IPS-18a (cell line): ENCODE data around the gene ZNF425.
"Not testable (repeated sequence)": the region's sequence is repeated elsewhere in the genome, so short reads cannot be mapped to it uniquely, and the experiment has no call there.

Source experiments
- H3K27ac ChIP-seq: one replicate; pipeline ENCODE4 v1.5.1; 2013; ENCODE audit warnings: low read length
- H3K27me3 ChIP-seq: one replicate; pipeline ENCODE4 v1.6.1; 2013; ENCODE audit warnings: mild to moderate bottlenecking, low read length; ENCODE audit not compliant: control insufficient read depth, insufficient read depth
- H3K36me3 ChIP-seq: one replicate; pipeline ENCODE4 v1.6.1; 2013; ENCODE audit warnings: low read depth, low read length; ENCODE audit not compliant: control insufficient read depth
- H3K4me1 ChIP-seq: one replicate; pipeline ENCODE4 v1.6.1; 2013; ENCODE audit warnings: low read depth, low read length; ENCODE audit not compliant: control insufficient read depth
- H3K4me3 ChIP-seq: one replicate; pipeline ENCODE4 v1.5.1; 2013; ENCODE audit warnings: low read length
- H3K9ac ChIP-seq: one replicate; pipeline ENCODE4 v1.6.1; 2013; ENCODE audit warnings: mild to moderate bottlenecking, low read length, moderate library complexity
- H3K9me3 ChIP-seq: one replicate; pipeline ENCODE4 v1.6.1; 2013; ENCODE audit warnings: low read depth, low read length; ENCODE audit not compliant: control insufficient read depth

Gene ZNF425

GRCh38 chr7:149147752-149148653, 21.9 kb upstream of the ZNF425 start:
- Histone ChIP-seq H3K27ac (peak overlapping the region; percentile 71), H3K4me1 (peaks cover 45% of the 10 kb centered on the region), H3K27me3 (no peaks in the 10 kb centered on the region), H3K4me3 (peak overlapping the region; percentile 76), H3K9me3 (no peaks in the 10 kb centered on the region), H3K36me3 (peaks cover 3% of the 10 kb centered on the region), H3K9ac (peak overlapping the region; percentile 84)

GRCh38 chr7:149147072-149147751, 21.1 kb upstream of the ZNF425 start, which contains the start of gene ZNF398:
TSS of gene ZNF398 (plus strand) at chr7:149147453. CDS start at chr7:149147743, 290 bp downstream.
- Histone ChIP-seq H3K4me3 (peak within 1 kb of the TSS; percentile 76), H3K27ac (peak within 1 kb of the TSS; percentile 77), H3K27me3 (no peaks in the 10 kb centered on the region), H3K9ac (peak within 1 kb of the TSS; percentile 84), H3K9me3 (no peaks in the 10 kb centered on the region), H3K36me3 (no peaks in the 10 kb centered on the region), H3K4me1 (peaks cover 47% of the 10 kb centered on the region)

GRCh38 chr7:149145031-149145845, 19.1 kb upstream of the ZNF425 start:
- Histone ChIP-seq H3K36me3 (no peaks in the 10 kb centered on the region), H3K4me1 (peaks cover 43% of the 10 kb centered on the region), H3K4me3 (peak overlapping the region; percentile 39), H3K9me3 (no peaks in the 10 kb centered on the region), H3K27me3 (no peaks in the 10 kb centered on the region), H3K27ac (peak overlapping the region; percentile 73), H3K9ac (peak overlapping the region; percentile 29)

- H3K9me3 ChIP-seq, H3K27me3 ChIP-seq, H3K36me3 ChIP-seq: not testable (repeated sequence)
- Histone ChIP-seq H3K4me3 (peak overlapping the region; percentile 34), H3K4me1 (peaks cover 39% of the 10 kb centered on the region), H3K27ac (peak overlapping the region; percentile 74), H3K9ac (peak overlapping the region; percentile 51)
Measured at GRCh38 chr7:149144436-149144922, 18.4 kb upstream of the ZNF425 start.

- no peak overlapping the region for H3K4me3 ChIP-seq
- H3K4me1 ChIP-seq: peaks cover 38% of the 10 kb centered on the region
- H3K27ac ChIP-seq: no peak overlapping the region
- no peaks in the 10 kb centered on the region for H3K36me3 ChIP-seq
- no peaks in the 10 kb centered on the region for H3K9me3 ChIP-seq
- no peak overlapping the region for H3K9ac ChIP-seq
- H3K27me3 ChIP-seq: no peaks in the 10 kb centered on the region
Measured at GRCh38 chr7:149141893-149142292, 15.8 kb upstream of the ZNF425 start.

- H3K4me3 ChIP-seq: no peak overlapping the region
- H3K36me3 ChIP-seq: no peaks in the 10 kb centered on the region
- no peak overlapping the region for H3K27ac ChIP-seq
- no peaks in the 10 kb centered on the region for H3K9me3 ChIP-seq
- H3K27me3 ChIP-seq: no peaks in the 10 kb centered on the region
- peaks cover 28% of the 10 kb centered on the region for H3K4me1 ChIP-seq
- H3K9ac ChIP-seq: no peak overlapping the region
Measured at GRCh38 chr7:149140831-149141230, 14.7 kb upstream of the ZNF425 start.

GRCh38 chr7:149136118-149136517, 10.0 kb upstream of the ZNF425 start:
- H3K9me3 ChIP-seq: no peaks in the 10 kb centered on the region
- H3K9ac ChIP-seq: no peak overlapping the region
- H3K4me3 ChIP-seq: no peak overlapping the region
- H3K27ac ChIP-seq: no peak overlapping the region
- no peaks in the 10 kb centered on the region for H3K27me3 ChIP-seq
- peaks cover 5% of the 10 kb centered on the region for H3K36me3 ChIP-seq
- no peaks in the 10 kb centered on the region for H3K4me1 ChIP-seq

GRCh38 chr7:149133028-149133710, 7.0 kb upstream of the ZNF425 start:
- Histone ChIP-seq H3K4me1 (peaks cover 2% of the 10 kb centered on the region), H3K27me3 (no peaks in the 10 kb centered on the region), H3K9ac (no peak overlapping the region), H3K27ac (no peak overlapping the region), H3K36me3 (peaks cover 15% of the 10 kb centered on the region), H3K4me3 (no peak overlapping the region), H3K9me3 (peaks cover 6% of the 10 kb centered on the region)

- no peak overlapping the region for H3K27ac ChIP-seq
- peaks cover 6% of the 10 kb centered on the region for H3K9me3 ChIP-seq
- H3K9ac ChIP-seq: no peak overlapping the region
- peaks cover 15% of the 10 kb centered on the region for H3K36me3 ChIP-seq
- peaks cover 8% of the 10 kb centered on the region for H3K4me1 ChIP-seq
- H3K27me3 ChIP-seq: no peaks in the 10 kb centered on the region
- no peak overlapping the region for H3K4me3 ChIP-seq
Measured at GRCh38 chr7:149130572-149131198, 4.6 kb upstream of the ZNF425 start.

GRCh38 chr7:149126662-149127266, 640 bp upstream of the ZNF425 start:
- no peaks in the 10 kb centered on the region for H3K27me3 ChIP-seq
- peaks cover 11% of the 10 kb centered on the region for H3K36me3 ChIP-seq
- peak overlapping the region; percentile 96 for H3K4me3 ChIP-seq
- peaks cover 8% of the 10 kb centered on the region for H3K9me3 ChIP-seq
- H3K4me1 ChIP-seq: peaks cover 13% of the 10 kb centered on the region
- H3K9ac ChIP-seq: peak overlapping the region; percentile 93
- peak overlapping the region; percentile 9 for H3K27ac ChIP-seq
